NCI-H187 treated with DMSO at 0.1 percent for 48 hours (cell line): ENCODE results near the gene AIFM2.
"Not testable (repeated sequence)": the region's sequence is repeated elsewhere in the genome, so short reads cannot be mapped to it uniquely, and the experiment has no call there.

Experiments used
- DNase-seq: peaks from one replicate; lab custom pipeline; 2025; lab: John Stamatoyannopoulos, UW

AIFM2 gene

GRCh38 chr10:70145666-70146488 is 13.3 kb upstream of the AIFM2 start:
- DNase-seq, result no peak

GRCh38 chr10:70145166-70145665 is 12.6 kb upstream of the AIFM2 start:
- DNase-seq, result no peak

- no peak for DNase-seq
Observed at GRCh38 chr10:70144372-70145110, 11.9 kb upstream of the AIFM2 start.

- DNase-seq, result no peak
Observed at GRCh38 chr10:70142555-70142954, 9.9 kb upstream of the AIFM2 start.

- no peak for DNase-seq
Observed at GRCh38 chr10:70140297-70140696, 7.7 kb upstream of the AIFM2 start.

- no peak for DNase-seq
Observed at GRCh38 chr10:70139997-70140250, 7.3 kb upstream of the AIFM2 start.

- DNase-seq, result no peak
Observed at GRCh38 chr10:70139151-70139996, 6.7 kb upstream of the AIFM2 start.

GRCh38 chr10:70137927-70138883 is 5.6 kb upstream of the AIFM2 start:
- no peak for DNase-seq

GRCh38 chr10:70137135-70137534 is 4.5 kb upstream of the AIFM2 start:
- DNase-seq, result no peak

GRCh38 chr10:70135684-70136083 is 3.1 kb upstream of the AIFM2 start:
- DNase-seq, result no peak

GRCh38 chr10:70135046-70135445 is 2.4 kb upstream of the AIFM2 start:
- DNase-seq, result no peak

- no peak for DNase-seq
Observed at GRCh38 chr10:70131560-70131937, 1.1 kb downstream of the AIFM2 start.

GRCh38 chr10:70130878-70131559 is 1.6 kb downstream of the AIFM2 start:
- DNase-seq, result no peak

GRCh38 chr10:70126700-70127395 is 5.8 kb downstream of the AIFM2 start:
- no peak for DNase-seq

GRCh38 chr10:70125918-70126552 is 6.6 kb downstream of the AIFM2 start:
- DNase-seq, result no peak

- no peak for DNase-seq
Observed at GRCh38 chr10:70124918-70125317, 7.7 kb downstream of the AIFM2 start.

GRCh38 chr10:70124415-70124814 is 8.2 kb downstream of the AIFM2 start:
- no peak for DNase-seq

GRCh38 chr10:70123817-70124216 is 8.8 kb downstream of the AIFM2 start:
- no peak for DNase-seq

- DNase-seq, result not testable (repeated sequence)
Observed at GRCh38 chr10:70123166-70123565, 9.5 kb downstream of the AIFM2 start.

GRCh38 chr10:70122742-70123141 is 9.9 kb downstream of the AIFM2 start:
- DNase-seq, result no peak
